ENCODE measurements around the gene LTF. TPM values are rescaled to one million over a fixed set of nuclear protein-coding genes. Genes with fewer than 3 reads are reported as not detected.

The LTF gene
- total and polyA plus RNA-seq, 9 of the 15 experiments (the other 6 are each of a cell fraction or from before 2014, with no cell fraction given) = 0.07 TPM; not detected in 8

GRCh38 chr3:46406788-46407611, 57.7 kb downstream of the LTF start, which contains the start of the genes CCR5AS and CCRL2 (continued):
- TF ChIP-seq CREB1 (IDR thresholded peaks at IDR 0.05) (peak; percentile 93), CREB1 (CRISPR knock-in tag; IDR thresholded peaks at IDR 0.05) (peak; percentile 92), ETS2 (tag; IDR thresholded peaks at IDR 0.05; ENCODE audit: borderline replicate concordance, poor library complexity, severe bottlenecking) (no peak), ID3 (CRISPR knock-in tag; IDR thresholded peaks at IDR 0.05) (no peak), ID3 (tag; IDR thresholded peaks at IDR 0.05) (peak; percentile 97), ATF2 (CRISPR knock-in tag; IDR thresholded peaks at IDR 0.05) (no peak), ZC3H11A (IDR thresholded peaks at IDR 0.05; ENCODE audit: low read depth, low read length) (no peak), EWSR1 (IDR thresholded peaks at IDR 0.05; ENCODE audit: borderline replicate concordance, low read depth, partially characterized antibody) (no peak), CHAMP1 (IDR thresholded peaks at IDR 0.05) (peak; percentile 87; the same call in 1 of the 2 replicates), ETV6 (IDR thresholded peaks at IDR 0.05; ENCODE audit: borderline replicate concordance in 1 of 2, low read depth in 2 of 2, low read length in 1 of 2) (peak in 1 of 2 experiments; percentile 60; a peak in 2 of 4 replicates), ETV6 (CRISPR knock-in tag; IDR thresholded peaks at IDR 0.05; ENCODE audit: borderline replicate concordance) (no peak), TCF15 (CRISPR knock-in tag; IDR thresholded peaks at IDR 0.05) (0 out of 2 replicates have a peak, but pooled peaks have one; percentile 16), POLR2AphosphoS5 (IDR thresholded peaks at IDR 0.05; ENCODE audit: control insufficient read depth, insufficient read depth, low read depth, low read length) (peak; percentile 95), ZNF699 (CRISPR knock-in tag; IDR thresholded peaks at IDR 0.05; ENCODE audit: insufficient replicate concordance) (no peak), GTF2F1 (IDR thresholded peaks at IDR 0.05; ENCODE audit: low read depth, low read length) (no peak), POLR2A (conservative IDR thresholded peaks at IDR 0.05) (peak; percentile 68), TARDBP (IDR thresholded peaks at IDR 0.05) (peak; percentile 93), IFI16 (CRISPR knock-in tag; IDR thresholded peaks at IDR 0.05) (0 out of 2 replicates have a peak, but pooled peaks have one; percentile 61)

Measured in K562 (cell line).